ENCODE results near the gene MTRFR.

- TF ChIP-seq CTCF (IDR thresholded peaks at IDR 0.05) (no peak), POLR2A (IDR thresholded peaks at IDR 0.05) (no peak)
These were observed 55.6 kb downstream of the MTRFR start for GRCh38 chr12:123288751-123289346.
